GM18519 (cell line): Measurements from ENCODE around the gene FGF5.
"Not testable (repeated sequence)": the region's sequence is repeated elsewhere in the genome, so short reads cannot be mapped to it uniquely, and the experiment has no call there.

Experiments
- ATAC-seq: cut with Tn5 transposase; IDR thresholded peaks from one replicate; pipeline ENCODE4 v1.9.1; 2021; ENCODE audit warnings: mild to moderate bottlenecking, moderate library complexity; ENCODE audit not compliant: unreplicated experiment, low FRiP score

The FGF5 gene

GRCh38 chr4:80266253-80266901, at the start of gene FGF5:
Gene FGF5, plus strand, starts transcription at chr4:80266664. Its CDS starts 161 bp downstream, at chr4:80266825.
- peak; percentile 38 for ATAC-seq

- no peak for ATAC-seq
These were observed 47.0 kb upstream of the FGF5 start for GRCh38 chr4:80219301-80220025.

- no peak for ATAC-seq
These were observed 45.8 kb upstream of the FGF5 start for GRCh38 chr4:80220711-80221110.

GRCh38 chr4:80221161-80221560, 45.3 kb upstream of the FGF5 start:
- no peak for ATAC-seq

- no peak for ATAC-seq
These were observed 40.9 kb upstream of the FGF5 start for GRCh38 chr4:80225595-80225994.

- no peak for ATAC-seq
These were observed 40.4 kb upstream of the FGF5 start for GRCh38 chr4:80226094-80226493.

GRCh38 chr4:80228460-80228859, 38.0 kb upstream of the FGF5 start:
- ATAC-seq = peak; percentile 34

- ATAC-seq = no peak
These were observed 37.3 kb upstream of the FGF5 start for GRCh38 chr4:80229128-80229527.

- peak; percentile 57 for ATAC-seq
These were observed 36.9 kb upstream of the FGF5 start for GRCh38 chr4:80229590-80229989.

- ATAC-seq = no peak
These were observed 35.3 kb upstream of the FGF5 start for GRCh38 chr4:80231180-80231579.

GRCh38 chr4:80232707-80233370, 33.6 kb upstream of the FGF5 start:
- no peak for ATAC-seq

- ATAC-seq = no peak
These were observed 33.1 kb upstream of the FGF5 start for GRCh38 chr4:80233390-80233789.

GRCh38 chr4:80235451-80235850, 31.0 kb upstream of the FGF5 start:
- no peak for ATAC-seq

GRCh38 chr4:80237992-80238391, 28.5 kb upstream of the FGF5 start:
- ATAC-seq = no peak

GRCh38 chr4:80239480-80240150, 26.8 kb upstream of the FGF5 start:
- ATAC-seq = no peak

GRCh38 chr4:80240976-80241375, 25.5 kb upstream of the FGF5 start:
- no peak for ATAC-seq

- no peak for ATAC-seq
These were observed 23.0 kb upstream of the FGF5 start for GRCh38 chr4:80243274-80244018.

GRCh38 chr4:80247484-80247883, 19.0 kb upstream of the FGF5 start:
- ATAC-seq = not testable (repeated sequence)

- ATAC-seq = no peak
These were observed 17.3 kb upstream of the FGF5 start for GRCh38 chr4:80249144-80249543.

- ATAC-seq = no peak
These were observed 14.0 kb upstream of the FGF5 start for GRCh38 chr4:80252427-80252826.
